ENCODE data around the gene GBF1. TPM values are rescaled to one million over a fixed set of nuclear protein-coding genes. Genes with fewer than 3 reads are reported as not detected.

The GBF1 gene
- total and polyA plus RNA-seq, 2 donors (not counting 1 experiment from before 2014, with no cell fraction given): 20.8 to 39.3 TPM

- Histone ChIP-seq H3K27me3 (replicated peaks in 1 of 4; ENCODE audit: control extremely low read depth in 1 of 4, control insufficient read depth in 3 of 4, insufficient read depth in 4 of 4, low read length in 3 of 4) (peaks cover 0 to 56% (median 38%) of the 10 kb centered on the region in 4 experiments), H3K9ac (ENCODE audit: low read length) (peak overlapping the region; percentile 56), H3K79me2 (ENCODE audit: control insufficient read depth, insufficient read depth, low read length) (no peaks in the 10 kb centered on the region), H4K20me1 (ENCODE audit: control insufficient read depth, insufficient read depth, low read length, poor library complexity, severe bottlenecking) (no peaks in the 10 kb centered on the region), H3K36me3 (replicated peaks in 1 of 2; ENCODE audit: control extremely low read depth in 1 of 2, control insufficient read depth in 1 of 2, extremely low read depth in 1 of 2, insufficient read depth in 2 of 2, low read length in 1 of 2) (no peaks in the 10 kb centered on the region), H3K4me2 (replicated peaks; ENCODE audit: low read depth, low read length, poor library complexity, severe bottlenecking) (peak overlapping the region; percentile 84), H3K4me3 (ENCODE audit: control extremely low read depth in 1 of 5, extremely low read depth in 1 of 5, insufficient read depth in 1 of 5, low read depth in 2 of 5, low read length in 4 of 5) (peak overlapping the region in 4 of 5 experiments; percentile 16 to 53 (median 36)), H3K9me3 (ENCODE audit: control extremely low read depth in 1 of 3, control insufficient read depth in 2 of 3, insufficient read depth in 1 of 3, low read length in 2 of 3) (peaks cover 0 to 17% (median 0%) of the 10 kb centered on the region in 3 donors), H2AFZ (ENCODE audit: insufficient read depth, low read depth, low read length, poor library complexity, severe bottlenecking) (peak overlapping the region; percentile 81), H3K4me1 (ENCODE audit: control insufficient read depth in 2 of 2, insufficient read depth in 2 of 2, low read length in 2 of 2) (peaks cover 27 to 32% of the 10 kb centered on the region in 2 donors), H3K27ac (ENCODE audit: low read length in 2 of 2) (no peak overlapping the region)
- POLR2A ChIA-PET: no interaction called here
- DNase-seq (no peak), ATAC-seq (ENCODE audit: low read depth) (no peak)
- 68% methylated on average over 7 of the region's 8 CpGs for WGBS (ENCODE audit: insufficient coverage)
- Mint-ChIP-seq H3K4me1 (peaks cover 28% of the 10 kb centered on the region), H3K27ac (no peak overlapping the region), H3K27me3 (peaks cover 61% of the 10 kb centered on the region), H3K4me3 (peak overlapping the region; percentile 84), H3K9me3 (ENCODE audit: insufficient read depth) (no peaks in the 10 kb centered on the region)
- intact Hi-C loops (cut with micrococcal nuclease): loop anchor here (1.0 to 5.0 kb wide), 3 partner anchors 15 to 276 kb away; partner anchors contain the start of genes ACTR1A, PITX3 and SUFU
- CTCF ChIA-PET: interaction anchor here (0.9 to 11.2 kb wide), 8 partner anchors 9 to 357 kb away, joined by 3 to 391 read pairs (median 8); partner anchors contain the start of gene PITX3
- TF ChIP-seq, protein P1, sequence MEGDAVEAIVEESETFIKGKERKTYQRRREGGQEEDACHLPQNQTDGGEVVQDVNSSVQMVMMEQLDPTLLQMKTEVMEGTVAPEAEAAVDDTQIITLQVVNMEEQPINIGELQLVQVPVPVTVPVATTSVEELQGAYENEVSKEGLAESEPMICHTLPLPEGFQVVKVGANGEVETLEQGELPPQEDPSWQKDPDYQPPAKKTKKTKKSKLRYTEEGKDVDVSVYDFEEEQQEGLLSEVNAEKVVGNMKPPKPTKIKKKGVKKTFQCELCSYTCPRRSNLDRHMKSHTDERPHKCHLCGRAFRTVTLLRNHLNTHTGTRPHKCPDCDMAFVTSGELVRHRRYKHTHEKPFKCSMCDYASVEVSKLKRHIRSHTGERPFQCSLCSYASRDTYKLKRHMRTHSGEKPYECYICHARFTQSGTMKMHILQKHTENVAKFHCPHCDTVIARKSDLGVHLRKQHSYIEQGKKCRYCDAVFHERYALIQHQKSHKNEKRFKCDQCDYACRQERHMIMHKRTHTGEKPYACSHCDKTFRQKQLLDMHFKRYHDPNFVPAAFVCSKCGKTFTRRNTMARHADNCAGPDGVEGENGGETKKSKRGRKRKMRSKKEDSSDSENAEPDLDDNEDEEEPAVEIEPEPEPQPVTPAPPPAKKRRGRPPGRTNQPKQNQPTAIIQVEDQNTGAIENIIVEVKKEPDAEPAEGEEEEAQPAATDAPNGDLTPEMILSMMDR (IDR thresholded peaks at IDR 0.05): no peak
- TF ChIP-seq EZH2 (IDR thresholded peaks at IDR 0.05; ENCODE audit: borderline replicate concordance, insufficient read depth, low read depth, low read length, poor library complexity, severe bottlenecking): no peak
These were observed 18.8 kb upstream of the GBF1 start for GRCh38 chr10:102226542-102226870.

- peak; percentile 16 for DNase-seq
- H3K4me1 Mint-ChIP-seq: peaks cover 33% of the 10 kb centered on the region
- H2AFZ ChIP-seq (ENCODE audit: insufficient read depth, low read depth, low read length, poor library complexity, severe bottlenecking): no peak overlapping the region
- TF ChIP-seq, protein P1 (IDR thresholded peaks at IDR 0.05): no peak
- TF ChIP-seq EZH2 (IDR thresholded peaks at IDR 0.05; ENCODE audit: borderline replicate concordance, insufficient read depth, low read depth, low read length, poor library complexity, severe bottlenecking): no peak
- no peaks in the 10 kb centered on the region for H3K79me2 ChIP-seq (ENCODE audit: control insufficient read depth, insufficient read depth, low read length)
- H3K27ac ChIP-seq (ENCODE audit: low read length in 2 of 2): no peak overlapping the region
- no peak for ATAC-seq (ENCODE audit: low read depth)
- no peaks in the 10 kb centered on the region for H3K36me3 ChIP-seq (replicated peaks in 1 of 2; ENCODE audit: control extremely low read depth in 1 of 2, control insufficient read depth in 1 of 2, extremely low read depth in 1 of 2, insufficient read depth in 2 of 2, low read length in 1 of 2)
- no peak overlapping the region for H3K4me3 ChIP-seq (ENCODE audit: control extremely low read depth in 1 of 5, extremely low read depth in 1 of 5, insufficient read depth in 1 of 5, low read depth in 2 of 5, low read length in 4 of 5)
- H4K20me1 ChIP-seq (ENCODE audit: control insufficient read depth, insufficient read depth, low read length, poor library complexity, severe bottlenecking): no peaks in the 10 kb centered on the region
- peaks cover 32 to 38% of the 10 kb centered on the region in 2 donors for H3K4me1 ChIP-seq (ENCODE audit: control insufficient read depth in 2 of 2, insufficient read depth in 2 of 2, low read length in 2 of 2)
- intact Hi-C loops (cut with micrococcal nuclease): loop anchor here (5.0 kb wide), 2 partner anchors 60 to 275 kb away; partner anchors contain the start of genes ACTR1A and SUFU
- WGBS (ENCODE audit: insufficient coverage): 93% methylated on average over 5 of the region's 8 CpGs
- peaks cover 0 to 23% (median 0%) of the 10 kb centered on the region in 3 donors for H3K9me3 ChIP-seq (ENCODE audit: control extremely low read depth in 1 of 3, control insufficient read depth in 2 of 3, insufficient read depth in 1 of 3, low read length in 2 of 3)
- CTCF ChIA-PET: interaction anchor here (1.5 to 11.2 kb wide), 7 partner anchors 8 to 357 kb away, joined by 4 to 391 read pairs (median 11); partner anchors contain the start of gene PITX3
- H3K9me3 Mint-ChIP-seq (ENCODE audit: insufficient read depth): no peaks in the 10 kb centered on the region
- peak overlapping the region; percentile 45 for H3K4me3 Mint-ChIP-seq
- POLR2A ChIA-PET: no interaction called here
- no peak overlapping the region for H3K4me2 ChIP-seq (replicated peaks; ENCODE audit: low read depth, low read length, poor library complexity, severe bottlenecking)
- peaks cover 63% of the 10 kb centered on the region for H3K27me3 Mint-ChIP-seq
- H3K27ac Mint-ChIP-seq: no peak overlapping the region
- no peak overlapping the region for H3K9ac ChIP-seq (ENCODE audit: low read length)
- H3K27me3 ChIP-seq (replicated peaks in 1 of 4; ENCODE audit: control extremely low read depth in 1 of 4, control insufficient read depth in 3 of 4, insufficient read depth in 4 of 4, low read length in 3 of 4): peaks cover 0 to 62% (median 41%) of the 10 kb centered on the region in 4 experiments
These were observed 18.3 kb upstream of the GBF1 start for GRCh38 chr10:102227050-102227449.
